Thyroid gland (tissue), 4 donors: Measurements from ENCODE around the gene RBP7.

Source experiments
- CTCF ChIP-seq, 6 experiments: fragments of 200-600 bp in 3 of 6; fragments of 450-650 bp in 3 of 6; sonication (generic) in 3 of 6; IDR thresholded peaks; one replicate each; pipeline ENCODE4 v1.5.1; 2016 to 2019; ENCODE audit warnings: antibody characterized with exemption in 6 of 6, mild to moderate bottlenecking in 2 of 6, inconsistent platforms in 1 of 6, moderate library complexity in 1 of 6
- POLR2A ChIP-seq, 2 donors: fragments of 450-650 bp; IDR thresholded peaks; one replicate each; pipeline ENCODE4 v1.6.1; 2017; ENCODE audit warnings: antibody characterized with exemption in 2 of 2, mild to moderate bottlenecking in 2 of 2, moderate library complexity in 1 of 2

GRCh38 chr1:9985001-9985400, 12.0 kb upstream of the RBP7 start:
- TF ChIP-seq POLR2A (IDR thresholded peaks at IDR 0.05) = no peak
- TF ChIP-seq CTCF (IDR thresholded peaks at IDR 0.05) = no peak
